Measurements from ENCODE around the gene JDP2.
"Not testable (repeated sequence)": the region's sequence is repeated elsewhere in the genome, so short reads cannot be mapped to it uniquely, and the experiment has no call there.

JDP2 gene

GRCh38 chr14:75427482-75428229 lies at the start of gene JDP2:
TSS of gene JDP2 (plus strand) at chr14:75428022. CDS start at chr14:75437921, 9,899 bp downstream.
- ATAC-seq: peak; percentile 44
- Mint-ChIP-seq H3K9me3 (no peaks in the 10 kb centered on the region), H3K4me3 (peak within 1 kb of the TSS; percentile 61), H3K4me1 (peaks cover 12% of the 10 kb centered on the region), H3K36me3 (ENCODE audit: low read depth) (no peaks in the 10 kb centered on the region), H3K27me3 (peaks cover 24% of the 10 kb centered on the region), H3K27ac (no peak within 1 kb of the TSS)
- peak; percentile 51 for DNase-seq

GRCh38 chr14:75379246-75379929 lies 48.4 kb upstream of the JDP2 start:
- no peak overlapping the region for H3K4me3 Mint-ChIP-seq
- no peak for ATAC-seq

GRCh38 chr14:75379930-75380270 lies 47.9 kb upstream of the JDP2 start:
- ATAC-seq: no peak
- no peaks in the 10 kb centered on the region for H3K36me3 Mint-ChIP-seq (ENCODE audit: low read depth)
- no peak overlapping the region for H3K27ac Mint-ChIP-seq
- no peaks in the 10 kb centered on the region for H3K4me1 Mint-ChIP-seq
- H3K4me3 Mint-ChIP-seq: no peak overlapping the region
- peaks cover 7% of the 10 kb centered on the region for H3K27me3 Mint-ChIP-seq
- H3K9me3 Mint-ChIP-seq: peaks cover 11% of the 10 kb centered on the region
- no peak for DNase-seq

More at GRCh38 chr14:75379246-75379929, 48.4 kb upstream of the JDP2 start:
- Mint-ChIP-seq H3K27me3 (peaks cover 7% of the 10 kb centered on the region), H3K27ac (no peak overlapping the region), H3K9me3 (peaks cover 5% of the 10 kb centered on the region), H3K36me3 (ENCODE audit: low read depth) (no peaks in the 10 kb centered on the region), H3K4me1 (no peaks in the 10 kb centered on the region)
- DNase-seq: no peak

GRCh38 chr14:75380656-75381055 lies 47.2 kb upstream of the JDP2 start:
- H3K27me3 Mint-ChIP-seq: peaks cover 7% of the 10 kb centered on the region
- no peak for ATAC-seq
- no peak for DNase-seq
- no peak overlapping the region for H3K4me3 Mint-ChIP-seq
- no peak overlapping the region for H3K27ac Mint-ChIP-seq
- H3K36me3 Mint-ChIP-seq (ENCODE audit: low read depth): no peaks in the 10 kb centered on the region
- peaks cover 12% of the 10 kb centered on the region for H3K9me3 Mint-ChIP-seq
- H3K4me1 Mint-ChIP-seq: no peaks in the 10 kb centered on the region

GRCh38 chr14:75381642-75382041 lies 46.2 kb upstream of the JDP2 start:
- no peak for DNase-seq
- Mint-ChIP-seq H3K4me3 (no peak overlapping the region), H3K36me3 (ENCODE audit: low read depth) (no peaks in the 10 kb centered on the region), H3K4me1 (no peaks in the 10 kb centered on the region), H3K27me3 (peaks cover 4% of the 10 kb centered on the region), H3K9me3 (peaks cover 12% of the 10 kb centered on the region), H3K27ac (no peak overlapping the region)
- ATAC-seq: no peak

GRCh38 chr14:75383219-75383618 lies 44.6 kb upstream of the JDP2 start:
- not testable (repeated sequence) for H3K27ac Mint-ChIP-seq; H3K36me3 Mint-ChIP-seq (ENCODE audit: low read depth); H3K27me3 Mint-ChIP-seq; H3K4me3 Mint-ChIP-seq; DNase-seq; ATAC-seq; H3K4me1 Mint-ChIP-seq
- H3K9me3 Mint-ChIP-seq: peaks cover 12% of the 10 kb centered on the region

- H3K4me1 Mint-ChIP-seq: no peaks in the 10 kb centered on the region
- no peak overlapping the region for H3K27ac Mint-ChIP-seq
- H3K4me3 Mint-ChIP-seq: no peak overlapping the region
- no peak for DNase-seq
- peaks cover 12% of the 10 kb centered on the region for H3K9me3 Mint-ChIP-seq
- no peak for ATAC-seq
- H3K36me3 Mint-ChIP-seq (ENCODE audit: low read depth): no peaks in the 10 kb centered on the region
- H3K27me3 Mint-ChIP-seq: peaks cover 4% of the 10 kb centered on the region
Measured at GRCh38 chr14:75383721-75384120, 44.1 kb upstream of the JDP2 start.

GRCh38 chr14:75389679-75390078 lies 38.1 kb upstream of the JDP2 start:
- H3K27me3 Mint-ChIP-seq: no peaks in the 10 kb centered on the region
- DNase-seq: no peak

GRCh38 chr14:75390183-75390582 lies 37.6 kb upstream of the JDP2 start:
- no peaks in the 10 kb centered on the region for H3K4me1 Mint-ChIP-seq
- no peak for DNase-seq
- no peak overlapping the region for H3K4me3 Mint-ChIP-seq
- no peaks in the 10 kb centered on the region for H3K36me3 Mint-ChIP-seq (ENCODE audit: low read depth)
- no peaks in the 10 kb centered on the region for H3K27me3 Mint-ChIP-seq
- H3K9me3 Mint-ChIP-seq: no peaks in the 10 kb centered on the region
- no peak overlapping the region for H3K27ac Mint-ChIP-seq
- ATAC-seq: no peak

More at GRCh38 chr14:75389679-75390078, 38.1 kb upstream of the JDP2 start:
- H3K4me1 Mint-ChIP-seq: no peaks in the 10 kb centered on the region
- no peak overlapping the region for H3K4me3 Mint-ChIP-seq
- H3K27ac Mint-ChIP-seq: no peak overlapping the region
- no peaks in the 10 kb centered on the region for H3K36me3 Mint-ChIP-seq (ENCODE audit: low read depth)
- H3K9me3 Mint-ChIP-seq: peaks cover 3% of the 10 kb centered on the region
- no peak for ATAC-seq

- H3K4me1 Mint-ChIP-seq: no peaks in the 10 kb centered on the region
- no peaks in the 10 kb centered on the region for H3K9me3 Mint-ChIP-seq
- no peaks in the 10 kb centered on the region for H3K36me3 Mint-ChIP-seq (ENCODE audit: low read depth)
- H3K27ac Mint-ChIP-seq: no peak overlapping the region
- no peaks in the 10 kb centered on the region for H3K27me3 Mint-ChIP-seq
- DNase-seq (no peak), ATAC-seq (no peak)
- no peak overlapping the region for H3K4me3 Mint-ChIP-seq
Measured at GRCh38 chr14:75391953-75392352, 35.9 kb upstream of the JDP2 start.

- no peaks in the 10 kb centered on the region for H3K36me3 Mint-ChIP-seq (ENCODE audit: low read depth)
- H3K27ac Mint-ChIP-seq: no peak overlapping the region
- no peaks in the 10 kb centered on the region for H3K9me3 Mint-ChIP-seq
- H3K27me3 Mint-ChIP-seq: no peaks in the 10 kb centered on the region
- no peak overlapping the region for H3K4me3 Mint-ChIP-seq
- ATAC-seq (no peak), DNase-seq (no peak)
- no peaks in the 10 kb centered on the region for H3K4me1 Mint-ChIP-seq
Measured at GRCh38 chr14:75392686-75393641, 34.9 kb upstream of the JDP2 start.

- ATAC-seq (no peak), DNase-seq (no peak)
- no peak overlapping the region for H3K27ac Mint-ChIP-seq
- H3K36me3 Mint-ChIP-seq (ENCODE audit: low read depth): no peaks in the 10 kb centered on the region
- H3K4me1 Mint-ChIP-seq: no peaks in the 10 kb centered on the region
- H3K27me3 Mint-ChIP-seq: no peaks in the 10 kb centered on the region
- H3K4me3 Mint-ChIP-seq: no peak overlapping the region
- peaks cover 4% of the 10 kb centered on the region for H3K9me3 Mint-ChIP-seq
Measured at GRCh38 chr14:75393794-75394193, 34.0 kb upstream of the JDP2 start.

GRCh38 chr14:75395862-75396261 lies 32.0 kb upstream of the JDP2 start:
- Mint-ChIP-seq H3K27ac (no peak overlapping the region), H3K4me3 (no peak overlapping the region), H3K27me3 (no peaks in the 10 kb centered on the region), H3K9me3 (peaks cover 4% of the 10 kb centered on the region), H3K4me1 (peaks cover 1% of the 10 kb centered on the region), H3K36me3 (ENCODE audit: low read depth) (no peaks in the 10 kb centered on the region)
- DNase-seq (no peak), ATAC-seq (no peak)

GRCh38 chr14:75399321-75399720 lies 28.5 kb upstream of the JDP2 start:
- DNase-seq: no peak
- no peak overlapping the region for H3K27ac Mint-ChIP-seq
- peaks cover 2% of the 10 kb centered on the region for H3K4me1 Mint-ChIP-seq
- H3K27me3 Mint-ChIP-seq: no peaks in the 10 kb centered on the region
- ATAC-seq: no peak
- H3K36me3 Mint-ChIP-seq (ENCODE audit: low read depth): no peaks in the 10 kb centered on the region
- peaks cover 4% of the 10 kb centered on the region for H3K9me3 Mint-ChIP-seq
- no peak overlapping the region for H3K4me3 Mint-ChIP-seq
